T-helper 1 cell treated with Interleukin-12 subunit alpha and Interleukin-12 subunit beta and Interleukin-4 antibody, amounts not matched to agents 30 ng/mL and 1 ng/mL, for 36 hours (primary cell): Measurements from ENCODE around the gene THAP10. TPM values are rescaled to one million over a fixed set of nuclear protein-coding genes. Genes with fewer than 3 reads are reported as not detected.
"Not testable (repeated sequence)": the region's sequence is repeated elsewhere in the genome, so short reads cannot be mapped to it uniquely, and the experiment has no call there.

Source experiments
- intact Hi-C: fragments of 100-400 bp; cut with micrococcal nuclease; formaldehyde crosslinking; loops from one replicate; pipeline ENCODE4 v1.15.1; 2024
- total RNA-seq: library from RNA; stranded (reverse); gene quantifications from 2 replicates; pipeline ENCODE4 v1.2.3, GENCODE V29; 2022

The THAP10 gene
- total RNA-seq, 1 donor from 2014 or later, result not detected

DNA sequence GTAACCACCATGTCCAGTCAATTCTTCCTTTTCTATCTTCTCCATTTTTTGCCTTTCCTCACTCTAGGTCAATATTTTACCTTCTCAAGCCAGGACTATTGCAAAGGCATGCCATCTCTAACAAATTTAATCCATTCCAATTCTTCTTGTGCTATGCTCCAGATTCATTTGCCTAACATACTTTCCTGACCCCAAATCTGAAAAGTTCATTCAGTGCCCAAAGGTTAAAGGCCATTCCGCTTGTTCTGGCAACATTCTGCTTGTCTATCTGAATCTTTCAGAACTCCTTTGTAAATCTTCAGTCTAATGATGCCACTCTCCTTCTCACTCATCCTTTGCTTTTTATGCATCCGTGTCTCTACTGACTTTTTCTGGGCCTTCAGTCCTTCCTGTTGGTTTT lies 15.6 kb downstream of the THAP10 start:
- intact Hi-C loops, result no loop called here

DNA sequence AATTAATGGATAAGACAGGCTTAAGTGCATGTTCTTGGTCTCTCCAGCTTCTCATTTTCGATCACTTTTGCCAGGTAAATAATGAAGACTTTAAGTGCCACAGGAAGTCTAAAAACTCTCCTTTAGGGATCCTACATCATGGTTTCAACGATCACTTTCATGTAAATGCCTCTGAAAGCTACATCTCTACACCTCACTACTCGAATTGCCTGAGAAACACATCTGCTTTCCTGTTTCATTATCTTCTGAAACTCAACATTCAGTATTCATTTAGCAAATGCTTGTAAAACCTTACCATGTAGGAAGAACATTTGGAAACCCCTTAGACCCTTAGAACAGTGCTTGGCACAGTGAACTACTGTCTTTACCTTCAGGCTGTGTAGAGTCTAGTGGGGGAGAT lies 16.2 kb downstream of the THAP10 start:
- intact Hi-C loops, result no loop called here

DNA sequence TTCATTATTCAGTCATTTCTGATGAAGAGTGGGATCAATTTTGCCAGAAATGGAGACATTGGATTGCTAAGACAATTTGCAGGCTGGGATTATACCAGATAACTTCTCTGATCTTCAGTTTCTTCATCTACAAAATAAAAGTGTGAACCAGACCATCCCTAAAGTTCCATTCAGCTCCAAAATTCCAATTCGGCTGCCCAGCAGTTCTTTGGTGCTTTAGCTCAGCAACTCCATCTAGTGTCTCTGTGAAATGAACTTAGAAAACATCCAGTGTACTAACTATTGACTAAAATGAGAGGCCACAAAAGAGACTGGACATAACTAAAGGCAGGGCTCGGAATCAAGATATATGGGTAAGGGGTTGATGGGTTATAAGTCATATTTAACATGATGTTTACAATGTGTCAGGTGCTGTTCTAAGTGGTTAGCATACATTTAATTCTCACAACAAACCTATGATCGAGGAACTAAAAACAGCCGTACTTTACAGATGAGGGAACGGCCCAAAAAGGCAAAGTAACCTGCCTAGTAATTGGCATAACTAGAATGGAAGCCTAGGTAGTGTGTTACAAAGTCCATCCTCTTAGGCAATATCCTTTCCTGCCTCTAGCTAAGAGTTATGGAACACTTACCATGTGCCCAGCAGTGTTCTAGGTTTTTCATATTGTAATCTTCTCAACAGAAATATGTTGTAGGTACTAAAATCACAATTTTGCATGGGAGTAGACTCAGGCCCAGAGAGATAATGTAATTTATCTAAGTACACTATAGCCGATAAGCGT lies 17.0 kb downstream of the THAP10 start:
- intact Hi-C loops, result no loop called here

DNA sequence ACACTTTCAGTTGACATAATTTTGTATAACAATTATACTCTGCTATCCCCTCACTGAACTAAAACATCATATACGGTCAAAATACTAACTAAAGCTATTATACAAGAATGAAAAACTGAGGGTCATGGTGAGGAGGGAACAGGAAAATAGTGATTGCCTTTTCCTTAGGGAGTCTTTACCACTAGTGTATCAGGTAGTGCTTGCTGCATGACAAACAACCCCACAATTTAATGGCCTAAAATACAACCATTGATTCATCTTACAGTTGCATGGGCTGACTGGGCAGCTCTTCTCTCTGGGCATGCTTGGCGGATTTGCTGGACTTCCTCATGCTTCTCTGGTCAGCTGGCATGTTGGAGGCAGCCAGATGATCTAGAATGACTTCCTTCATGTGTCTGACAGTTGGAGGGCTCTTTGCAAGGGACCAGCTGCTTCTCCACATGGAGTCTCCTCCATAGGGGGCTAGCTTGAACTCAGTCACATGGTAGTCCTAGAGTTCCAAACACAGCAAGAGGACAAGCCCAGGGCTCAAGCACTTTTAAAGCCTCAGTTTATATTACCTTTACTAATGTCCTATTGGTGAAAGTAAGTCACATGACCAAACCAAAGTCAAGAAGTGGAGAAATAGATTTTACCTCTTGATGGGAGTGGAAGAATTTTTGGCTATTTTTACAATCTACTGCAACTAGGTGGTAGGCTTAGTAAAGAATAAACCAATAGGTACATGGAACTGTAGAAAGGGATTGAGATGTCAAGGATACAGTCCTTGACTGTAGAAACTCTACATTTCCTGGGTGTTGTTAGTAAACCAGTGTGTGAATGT lies 18.8 kb downstream of the THAP10 start:
- intact Hi-C loops, result no loop called here

DNA sequence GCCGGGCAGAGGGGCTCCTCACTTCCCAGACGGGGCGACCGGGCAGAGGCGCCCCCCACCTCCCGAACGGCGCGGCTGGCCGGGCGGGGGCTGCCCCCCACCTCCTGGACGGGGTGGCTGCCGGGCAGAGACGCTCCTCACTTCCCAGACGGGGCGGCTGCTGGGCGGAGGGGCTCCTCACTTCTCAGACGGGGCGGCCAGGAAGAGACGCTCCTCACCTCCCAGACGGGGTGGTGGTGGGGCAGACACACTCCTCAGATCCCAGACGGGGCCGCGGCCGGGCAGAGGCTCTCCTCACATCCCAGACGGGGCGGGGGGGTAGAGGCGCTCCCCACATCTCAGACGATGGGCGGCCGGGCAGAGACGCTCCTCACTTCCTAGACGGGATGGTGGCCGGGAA lies 20.7 kb downstream of the THAP10 start:
- intact Hi-C loops, result not testable (repeated sequence)

DNA sequence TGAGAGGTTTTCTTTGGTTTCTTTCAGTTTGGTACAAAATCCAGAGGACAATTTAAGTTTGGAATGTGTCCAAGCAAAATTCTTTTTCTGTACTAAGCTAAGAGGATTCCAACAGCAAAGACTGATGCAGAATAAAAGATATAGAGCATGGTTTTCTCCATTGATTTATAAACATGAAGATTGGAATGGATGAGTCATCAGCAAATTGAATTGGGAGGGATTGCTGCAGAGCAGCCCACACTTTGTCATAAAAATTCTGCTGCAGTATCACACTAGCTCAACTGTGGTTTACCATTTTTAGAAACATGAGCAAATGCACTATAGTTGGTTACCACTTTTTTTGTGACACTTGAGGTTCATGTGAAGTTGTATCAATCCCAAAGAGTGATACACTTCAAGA lies 22.2 kb downstream of the THAP10 start:
- intact Hi-C loops, result no loop called here

DNA sequence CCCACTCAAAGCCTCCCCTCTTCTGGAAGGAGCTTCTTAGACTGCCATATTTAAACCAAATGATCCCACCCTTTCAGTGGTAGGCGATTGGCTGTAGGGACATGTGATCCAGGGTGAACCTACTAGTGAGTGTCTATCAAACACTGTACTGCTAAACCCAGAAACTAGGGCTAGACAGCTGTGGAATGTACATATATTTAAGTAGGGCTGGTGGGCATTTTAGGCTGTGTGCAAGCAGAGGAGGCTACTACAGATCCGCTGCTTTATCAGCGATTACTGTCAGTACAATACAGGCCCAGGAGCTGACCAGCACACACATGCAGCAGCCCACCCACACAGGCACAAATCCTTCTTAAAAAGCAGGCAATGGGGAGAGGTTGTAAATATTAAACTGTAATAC lies 22.9 kb downstream of the THAP10 start:
- intact Hi-C loops, result no loop called here

DNA sequence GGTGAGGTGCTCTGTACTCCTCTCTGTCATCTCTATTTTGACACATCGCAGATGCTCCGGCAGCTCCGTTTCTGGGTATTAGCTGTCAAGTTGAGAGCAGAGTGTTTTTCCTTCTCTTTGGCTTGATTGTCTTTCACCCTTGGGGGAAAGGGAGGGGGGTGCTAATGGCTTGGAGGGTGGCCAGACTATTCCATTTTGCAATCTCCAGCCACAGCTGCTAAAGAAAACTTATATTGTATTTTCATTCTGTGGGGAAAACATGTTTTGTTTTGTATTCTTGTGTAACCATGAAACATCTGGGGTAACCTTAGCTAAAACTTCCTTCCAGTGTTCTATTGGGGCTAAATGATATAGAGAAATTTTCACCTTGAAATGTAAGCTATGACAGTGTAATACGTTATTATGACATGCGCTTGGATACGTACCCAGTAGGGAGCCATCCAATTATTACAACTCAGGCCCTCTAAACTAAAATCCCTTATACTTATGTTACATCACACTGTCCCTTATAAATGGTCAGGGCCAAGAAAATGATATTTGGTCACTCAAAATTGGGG lies 24.2 kb downstream of the THAP10 start:
- intact Hi-C loops, result no loop called here

DNA sequence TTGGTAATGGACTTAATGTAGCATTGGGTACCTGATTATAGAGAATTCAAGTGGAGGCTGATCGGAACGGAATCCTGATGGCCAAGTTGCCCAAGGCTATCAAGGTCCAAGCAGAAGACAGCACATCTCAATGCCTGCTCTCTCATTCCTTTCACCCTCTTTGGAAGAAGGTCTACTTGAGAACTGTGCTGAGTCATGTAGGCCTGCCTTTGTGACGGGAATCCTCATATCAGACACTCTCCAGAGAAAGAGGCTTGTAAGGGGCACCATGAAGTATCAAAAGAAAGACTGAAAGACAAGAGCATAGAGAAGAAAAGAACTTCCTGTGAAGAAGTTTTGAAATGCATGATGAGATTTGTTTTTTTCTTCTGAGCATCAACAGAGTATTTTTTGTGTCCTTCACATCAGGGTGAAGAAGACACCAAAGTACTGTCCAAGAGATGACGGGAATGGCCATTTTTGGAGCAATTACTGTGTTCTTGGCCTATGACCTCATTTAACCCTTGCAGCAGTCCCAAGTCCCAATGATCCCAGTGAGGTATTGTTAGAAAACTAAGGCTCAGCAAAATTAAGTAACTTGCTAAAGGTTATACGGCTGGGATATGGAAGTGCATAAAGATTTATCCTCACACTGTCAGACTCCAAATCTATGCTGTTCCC lies 25.1 kb downstream of the THAP10 start:
- intact Hi-C loops, result no loop called here

DNA sequence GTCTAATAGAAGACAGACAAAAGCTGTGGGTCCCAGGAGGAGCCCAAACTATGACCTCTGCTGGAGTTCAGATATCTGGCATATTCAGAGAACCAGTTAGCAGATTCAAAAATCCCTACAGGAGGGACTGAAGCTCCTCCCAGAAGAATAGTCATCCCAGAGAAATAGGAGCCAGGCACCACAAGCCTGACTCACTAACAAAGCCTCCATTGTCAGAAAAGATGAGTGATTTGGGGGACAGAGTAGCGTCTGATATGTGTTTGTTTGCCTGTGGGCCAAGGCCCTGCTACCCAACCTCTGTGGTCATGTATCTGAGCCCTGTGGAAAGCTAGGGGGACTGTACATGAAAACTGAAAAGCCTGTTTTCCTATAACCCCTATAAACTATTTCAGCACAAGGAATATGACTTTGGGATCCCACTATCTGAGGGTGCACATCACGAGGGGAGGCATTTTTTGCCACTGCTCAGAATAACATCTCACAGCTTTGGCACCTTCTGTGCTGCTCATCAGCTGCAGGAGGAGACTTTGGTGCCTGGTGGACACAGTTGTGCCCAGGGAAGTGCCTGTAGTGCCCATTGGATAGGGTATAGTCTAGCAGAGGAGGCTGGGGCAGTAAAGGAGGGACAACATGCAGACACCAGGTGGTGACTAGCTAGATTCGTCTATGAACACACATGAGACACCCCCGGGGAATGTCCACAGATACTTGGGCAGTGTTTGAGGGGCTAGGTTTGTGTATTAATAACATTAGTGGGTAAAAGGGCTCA lies 28.6 kb downstream of the THAP10 start:
- intact Hi-C loops, result no loop called here

DNA sequence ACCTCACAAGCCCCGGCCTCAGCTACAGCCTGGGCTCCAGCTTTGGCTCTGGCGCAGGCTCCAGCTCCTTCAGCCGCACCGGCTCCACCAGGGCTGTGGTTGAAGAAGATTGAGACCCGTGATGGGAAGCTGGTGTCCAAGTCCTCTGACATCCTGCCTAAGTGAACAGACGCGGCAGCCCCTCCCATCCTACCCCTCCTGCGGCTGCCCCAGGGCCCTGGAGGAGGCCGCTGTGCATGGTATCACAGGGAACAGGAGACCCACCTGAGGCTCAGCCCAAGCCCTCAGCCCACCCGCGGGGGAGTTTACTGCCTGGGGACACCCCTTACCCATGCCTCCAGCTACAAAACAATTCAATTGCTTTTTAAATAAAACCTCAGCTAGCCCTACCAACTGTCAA lies 32.2 kb downstream of the THAP10 start:
- intact Hi-C loops, result no loop called here

DNA sequence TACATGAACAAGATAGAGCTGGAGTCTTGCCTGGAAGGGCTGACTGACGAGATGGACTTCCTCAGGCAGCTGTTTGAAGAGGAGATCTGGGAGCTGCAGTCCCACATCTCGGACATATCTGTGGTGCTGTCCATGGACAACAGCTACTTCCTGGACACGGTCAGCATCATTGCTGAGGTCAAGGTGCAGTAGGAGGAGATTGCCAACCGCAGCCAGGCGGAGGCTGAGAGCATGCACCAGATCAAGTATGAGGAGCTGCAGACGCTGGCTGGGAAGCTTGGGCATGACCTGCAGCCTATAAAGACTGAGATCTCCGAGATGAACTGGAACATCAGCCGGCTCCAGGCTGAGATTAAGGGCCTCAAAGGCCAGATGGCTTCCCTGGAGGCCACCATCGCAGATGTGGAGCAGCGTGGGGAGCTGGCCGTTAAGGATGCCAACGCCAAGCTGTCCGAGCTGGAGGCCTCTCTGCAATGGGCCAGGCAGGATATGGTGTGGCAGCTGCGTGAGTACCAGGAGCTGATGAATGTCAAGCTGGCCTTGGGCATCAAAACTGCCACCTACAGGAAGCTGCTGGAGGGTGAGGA lies 32.8 kb downstream of the THAP10 start:
- intact Hi-C loops, result no loop called here

DNA sequence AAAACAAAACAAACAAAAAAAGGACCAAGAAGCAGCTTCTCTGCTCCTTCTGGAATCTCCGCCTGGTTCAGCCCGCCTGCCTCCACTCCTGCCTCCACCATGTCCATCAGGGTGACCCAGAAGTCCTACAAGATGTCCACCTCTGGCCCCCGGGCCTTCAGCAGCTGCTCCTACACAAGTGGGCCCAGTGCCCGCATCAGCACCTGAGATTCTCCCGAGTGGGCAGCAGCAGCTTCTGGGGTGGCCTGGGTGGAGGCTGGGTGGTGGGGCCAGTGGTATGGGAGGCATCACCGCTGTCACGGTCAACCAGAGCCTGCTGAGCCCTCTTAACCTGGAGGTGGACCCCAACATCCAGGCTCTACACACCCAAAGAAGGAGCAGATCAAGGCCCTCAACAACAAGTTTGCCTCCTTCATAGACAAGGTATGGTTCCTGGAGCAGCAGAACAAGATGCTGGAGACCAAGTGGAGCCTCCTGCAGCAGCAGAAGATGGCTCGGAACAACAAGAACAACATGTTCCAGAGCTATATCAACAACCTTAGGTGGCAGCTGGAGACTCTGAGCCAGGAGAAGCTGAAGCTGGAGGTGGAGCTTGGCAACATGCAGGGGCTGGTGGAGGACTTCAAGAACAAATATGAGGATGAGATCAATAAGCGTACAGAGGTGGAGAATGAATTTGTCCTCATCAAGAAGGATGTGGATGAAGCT lies 33.5 kb downstream of the THAP10 start:
- intact Hi-C loops, result not testable (repeated sequence)

DNA sequence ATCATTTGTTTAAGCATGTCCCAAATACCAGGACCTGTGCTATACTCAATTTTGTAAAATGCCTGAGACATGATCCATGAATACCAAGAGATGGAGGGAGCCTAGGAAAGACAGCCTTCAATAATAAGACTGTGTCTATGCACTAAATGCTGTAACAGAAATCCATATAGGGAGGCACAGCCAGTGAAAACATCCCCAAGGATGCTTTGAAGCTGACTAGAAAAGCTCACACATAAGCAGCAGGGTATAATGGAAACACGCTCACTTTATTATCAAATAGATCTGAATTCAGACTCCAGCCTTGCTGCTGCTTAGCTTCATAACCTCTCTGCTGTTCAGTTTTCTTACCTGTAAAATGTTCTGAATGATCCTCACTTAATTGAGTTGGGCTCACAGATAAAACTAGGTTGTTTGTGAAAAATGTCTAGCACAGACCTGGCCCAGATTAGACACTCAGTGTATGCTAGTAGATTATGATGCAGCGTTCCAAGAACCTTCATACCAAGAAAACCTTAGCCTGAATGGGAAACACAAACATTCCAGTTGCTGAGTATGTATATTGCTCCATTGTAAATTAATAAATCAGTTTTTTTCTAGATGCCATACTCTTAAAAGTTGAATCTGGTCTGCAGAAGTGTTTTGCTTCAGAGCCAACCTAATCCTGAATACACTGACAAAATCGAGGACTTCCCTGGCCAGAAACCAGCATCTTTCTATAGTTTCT lies 34.5 kb downstream of the THAP10 start:
- intact Hi-C loops, result no loop called here

DNA sequence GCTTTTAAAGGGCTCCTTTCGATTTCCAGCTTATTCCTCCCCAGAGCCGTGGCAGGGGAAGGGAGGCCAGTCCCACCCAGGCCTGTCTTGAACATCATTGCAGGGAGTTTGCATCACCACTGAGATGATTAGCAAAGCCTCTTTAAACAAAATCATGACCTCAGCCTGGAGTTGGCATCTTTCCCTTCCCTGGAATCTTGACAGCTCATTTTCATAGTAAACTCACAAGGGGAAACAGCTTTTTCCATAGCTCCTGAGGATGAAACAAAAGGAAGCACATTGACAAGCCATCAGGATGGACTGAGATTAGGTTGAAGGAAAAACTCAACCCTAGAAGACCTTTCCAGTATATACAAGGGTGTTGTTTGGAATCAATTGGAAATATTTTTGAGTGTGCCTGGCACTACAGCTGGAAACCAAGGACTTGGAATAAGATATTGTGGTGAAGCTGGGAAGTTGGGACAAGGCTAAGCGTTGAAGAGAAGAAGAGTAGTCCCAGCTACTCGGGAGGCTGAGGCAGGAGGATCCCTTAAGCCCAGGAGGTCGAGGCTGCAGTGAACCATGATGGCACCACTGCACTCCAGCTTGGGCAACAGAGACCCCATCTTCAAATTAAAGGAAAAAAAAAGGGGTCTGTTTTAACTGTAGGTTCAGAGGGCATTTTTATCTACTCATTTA lies 35.2 kb downstream of the THAP10 start:
- intact Hi-C loops, result no loop called here

DNA sequence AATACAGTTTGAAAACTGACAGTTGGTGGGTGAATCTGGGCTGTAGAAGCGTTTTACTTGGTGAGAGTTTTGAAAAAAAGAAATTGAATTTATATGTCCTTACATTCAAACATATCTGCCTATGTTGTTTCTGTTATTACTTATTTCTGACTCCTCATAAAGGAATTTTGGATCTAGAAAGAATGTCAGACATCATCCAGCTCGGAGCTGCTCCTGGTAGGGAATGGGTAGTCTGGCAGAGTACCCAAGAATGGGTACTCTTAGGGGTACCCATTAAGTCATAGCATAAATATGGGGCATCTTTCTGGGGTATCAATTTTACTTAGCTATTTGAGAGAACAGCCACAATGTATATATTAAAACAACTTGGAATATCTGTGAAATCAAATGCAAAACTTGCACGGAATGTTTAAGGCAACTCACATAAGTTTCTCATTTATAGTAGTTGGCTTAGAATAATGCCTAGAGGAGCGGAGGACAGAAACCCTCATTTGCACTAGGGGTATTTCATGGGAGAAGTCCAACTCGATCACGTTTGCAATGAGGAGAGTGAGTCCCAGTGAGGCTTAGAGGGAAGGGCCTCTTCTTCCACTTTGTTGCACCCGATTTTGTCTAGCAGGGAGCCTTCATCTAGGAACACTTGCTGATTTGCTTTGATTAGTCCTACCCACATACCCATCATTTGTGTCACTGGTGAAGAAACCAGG lies 35.9 kb downstream of the THAP10 start:
- intact Hi-C loops, result no loop called here

DNA sequence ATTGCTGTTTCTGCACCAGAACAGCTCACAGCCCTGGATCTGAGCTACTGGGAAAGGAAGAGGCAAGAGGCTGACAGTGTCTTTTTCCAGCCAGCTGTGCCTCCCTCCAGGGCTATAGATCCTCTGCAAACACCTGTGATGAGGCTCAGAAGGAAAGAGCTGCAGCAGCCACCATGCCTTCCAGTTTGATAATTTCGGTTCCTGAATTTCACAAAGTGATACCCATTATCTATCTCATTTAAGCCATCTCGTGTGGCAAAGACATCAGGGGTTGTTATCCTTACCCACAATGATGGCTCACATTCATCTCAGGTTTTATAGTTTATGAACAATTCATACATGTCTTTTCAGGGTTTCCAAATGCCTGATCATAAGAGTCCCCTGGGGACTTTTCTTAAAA lies 36.5 kb downstream of the THAP10 start:
- intact Hi-C loops, result no loop called here

DNA sequence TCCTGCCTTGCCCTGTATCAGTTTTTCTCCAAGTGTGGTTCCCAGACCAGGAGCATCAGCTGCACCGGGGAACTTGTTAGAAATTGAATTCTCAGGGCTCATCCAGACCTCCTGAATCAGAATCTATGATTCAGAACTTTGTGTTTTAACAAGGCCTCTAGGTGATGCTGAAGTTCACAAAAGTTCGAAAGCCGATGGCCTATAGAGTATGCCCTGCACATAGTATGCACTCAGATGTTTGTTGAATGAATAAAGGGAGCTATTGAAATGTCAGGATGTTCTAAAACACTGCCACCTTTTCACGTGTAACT lies 37.6 kb downstream of the THAP10 start:
- intact Hi-C loops, result no loop called here
